HUES48 (cell line): ENCODE measurements around the gene SLC39A2.

ENCODE experiments used
- H3K27ac ChIP-seq: one replicate; pipeline ENCODE4 v1.7.0; 2013; ENCODE audit warnings: low read depth, low read length, inconsistent platforms
- H3K27me3 ChIP-seq: 2 replicates; pipeline ENCODE4 v1.6.1; 2013; ENCODE audit warnings: mild to moderate bottlenecking, low read length; ENCODE audit not compliant: control insufficient read depth, insufficient read depth
- H3K36me3 ChIP-seq: 2 replicates; pipeline ENCODE4 v1.6.1; 2013; ENCODE audit warnings: low read length; ENCODE audit not compliant: control insufficient read depth, insufficient read depth
- H3K4me1 ChIP-seq: 2 replicates; pipeline ENCODE4 v1.6.1; 2013; ENCODE audit warnings: mild to moderate bottlenecking, low read length; ENCODE audit not compliant: control insufficient read depth, insufficient read depth
- H3K4me3 ChIP-seq: 2 replicates; pipeline ENCODE4 v1.5.1; 2013; ENCODE audit warnings: mild to moderate bottlenecking, low read depth, low read length
- H3K9ac ChIP-seq: 2 replicates; pipeline ENCODE4 v1.6.1; 2013; ENCODE audit warnings: mild to moderate bottlenecking, low read depth, low read length, moderate library complexity
- H3K9me3 ChIP-seq: 2 replicates; pipeline ENCODE4 v1.6.1; 2013; ENCODE audit warnings: low read length; ENCODE audit not compliant: control insufficient read depth, insufficient read depth

The SLC39A2 gene

GRCh38 chr14:21049271-21049673 is 50.2 kb downstream of the SLC39A2 start:
- Histone ChIP-seq H3K9ac (no peak overlapping the region), H3K4me1 (no peaks in the 10 kb centered on the region), H3K36me3 (no peaks in the 10 kb centered on the region), H3K27ac (no peak overlapping the region), H3K27me3 (no peaks in the 10 kb centered on the region), H3K9me3 (no peaks in the 10 kb centered on the region), H3K4me3 (no peak overlapping the region)

GRCh38 chr14:21050597-21050996 is 51.5 kb downstream of the SLC39A2 start:
- Histone ChIP-seq H3K9ac (no peak overlapping the region), H3K9me3 (no peaks in the 10 kb centered on the region), H3K36me3 (no peaks in the 10 kb centered on the region), H3K4me1 (0 out of 2 replicates have a peak, but pooled peaks cover 4% of the 10 kb centered on the region), H3K27ac (no peak overlapping the region), H3K27me3 (no peaks in the 10 kb centered on the region), H3K4me3 (no peak overlapping the region)
